Measurements from ENCODE around the gene RFXANK. TPM values are rescaled to one million over a fixed set of nuclear protein-coding genes. Genes with fewer than 3 reads are reported as not detected.

RFXANK gene
- total and polyA plus RNA-seq, 7 donors: 34.2 to 91.7 (median 56.1) TPM

DNA sequence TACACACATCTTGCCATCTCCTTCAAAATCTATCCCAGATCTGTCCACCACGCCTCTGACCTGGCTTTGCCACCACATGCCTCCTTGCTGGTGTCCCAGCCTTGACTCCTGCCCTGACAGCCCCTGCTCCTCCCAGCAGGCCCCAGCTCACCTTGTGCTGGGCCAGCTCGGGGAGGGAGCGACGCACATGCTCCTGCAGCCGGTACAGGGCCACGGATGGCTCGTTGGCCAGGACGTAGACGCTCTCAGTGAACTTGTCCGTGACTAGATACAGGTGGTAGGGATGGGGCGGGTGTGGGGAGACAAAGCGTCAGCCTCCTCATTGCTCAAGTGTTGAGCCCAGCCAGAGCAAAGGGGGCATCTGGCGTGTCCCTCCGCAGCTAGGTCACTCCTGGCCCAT is 5.3 kb upstream of the RFXANK start:
- Histone ChIP-seq H3K27ac (no peak overlapping the region), H3K4me1 (peaks cover 0 to 32% (median 27%) of the 10 kb centered on the region in 4 donors), H3K36me3 (peaks cover 2 to 41% (median 7%) of the 10 kb centered on the region in 4 donors), H3K9me3 (no peaks in the 10 kb centered on the region), H3K27me3 (no peaks in the 10 kb centered on the region), H3K4me3 (no peak overlapping the region)
- TF ChIP-seq, protein P1, sequence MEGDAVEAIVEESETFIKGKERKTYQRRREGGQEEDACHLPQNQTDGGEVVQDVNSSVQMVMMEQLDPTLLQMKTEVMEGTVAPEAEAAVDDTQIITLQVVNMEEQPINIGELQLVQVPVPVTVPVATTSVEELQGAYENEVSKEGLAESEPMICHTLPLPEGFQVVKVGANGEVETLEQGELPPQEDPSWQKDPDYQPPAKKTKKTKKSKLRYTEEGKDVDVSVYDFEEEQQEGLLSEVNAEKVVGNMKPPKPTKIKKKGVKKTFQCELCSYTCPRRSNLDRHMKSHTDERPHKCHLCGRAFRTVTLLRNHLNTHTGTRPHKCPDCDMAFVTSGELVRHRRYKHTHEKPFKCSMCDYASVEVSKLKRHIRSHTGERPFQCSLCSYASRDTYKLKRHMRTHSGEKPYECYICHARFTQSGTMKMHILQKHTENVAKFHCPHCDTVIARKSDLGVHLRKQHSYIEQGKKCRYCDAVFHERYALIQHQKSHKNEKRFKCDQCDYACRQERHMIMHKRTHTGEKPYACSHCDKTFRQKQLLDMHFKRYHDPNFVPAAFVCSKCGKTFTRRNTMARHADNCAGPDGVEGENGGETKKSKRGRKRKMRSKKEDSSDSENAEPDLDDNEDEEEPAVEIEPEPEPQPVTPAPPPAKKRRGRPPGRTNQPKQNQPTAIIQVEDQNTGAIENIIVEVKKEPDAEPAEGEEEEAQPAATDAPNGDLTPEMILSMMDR (IDR thresholded peaks at IDR 0.05): no peak
- TF ChIP-seq POLR2AphosphoS5 (IDR thresholded peaks at IDR 0.05): no peak
- TF ChIP-seq EP300 (IDR thresholded peaks at IDR 0.05): no peak
- TF ChIP-seq POLR2A (IDR thresholded peaks at IDR 0.05): no peak
- intact Hi-C loops (cut with DNase I): loop anchor here (5.0 kb wide), 1 partner anchor 549 kb away; the partner anchor contains the start of gene KLHL26
- 95 to 96% methylated on average over 14 of the region's 14 CpGs for WGBS, 2 donors
- DNase-seq: no peak

DNA sequence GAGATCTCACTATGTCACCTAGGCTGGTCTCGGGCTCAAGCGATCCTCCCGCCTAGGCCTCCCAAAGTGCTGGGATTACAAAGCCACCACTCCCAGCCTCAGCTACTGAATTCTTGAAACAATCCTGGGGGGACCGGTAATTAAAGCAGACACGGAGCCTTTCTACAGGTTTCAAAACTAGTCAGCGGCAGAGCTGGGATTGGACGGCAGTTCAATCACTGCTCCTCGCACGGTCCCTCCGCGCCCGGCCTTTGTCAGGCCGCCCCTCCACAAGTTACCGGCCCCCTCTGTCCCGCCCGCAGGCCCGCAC is 335 bp upstream of the RFXANK start:
- peaks cover 0 to 13% (median 5%) of the 10 kb centered on the region in 4 donors for H3K36me3 ChIP-seq
- 0 to 1% methylated on average over 17 of the region's 17 CpGs for WGBS, 2 donors

DNA sequence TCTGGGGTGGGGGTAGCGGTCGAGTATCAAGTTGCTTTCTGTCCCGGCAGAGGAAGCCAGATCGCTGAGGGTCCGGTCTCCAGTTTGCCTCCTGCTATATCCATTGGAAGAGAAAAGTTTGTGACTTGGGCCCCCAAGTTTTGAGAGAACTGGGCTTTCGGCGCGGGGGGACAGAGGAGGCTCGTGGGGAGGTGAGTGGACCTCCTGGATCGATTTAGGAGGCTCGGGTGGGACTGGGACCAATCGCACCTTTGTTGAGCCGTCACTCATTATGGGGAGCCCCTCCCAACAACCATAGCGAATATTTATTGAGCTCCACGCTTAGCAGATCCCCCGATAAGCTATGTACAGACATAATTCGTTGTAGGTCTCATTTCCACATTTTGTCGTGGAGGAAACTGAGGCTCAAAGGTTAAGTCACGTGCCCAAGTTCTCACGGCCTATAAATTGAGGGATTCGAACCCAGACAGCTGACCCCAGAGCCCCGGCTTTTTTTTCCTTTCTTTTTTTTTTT is 909 bp downstream of the RFXANK start:
- peak overlapping the region; percentile 97 to 100 (median 98) for H3K27ac ChIP-seq
- intact Hi-C loops (cut with DNase I): loop anchor here (1.0 to 10.0 kb wide), 6 partner anchors 10 to 511 kb away; partner anchors contain the start of genes CRTC1, MAU2, NDUFA13 and NR2C2AP
- peak overlapping the region; percentile 63 to 99 (median 84) for H3K4me3 ChIP-seq
- TF ChIP-seq EP300 (IDR thresholded peaks at IDR 0.05) (no peak), POLR2A (IDR thresholded peaks at IDR 0.05) (no peak), POLR2AphosphoS5 (IDR thresholded peaks at IDR 0.05) (no peak)
- TF ChIP-seq, protein P1 (IDR thresholded peaks at IDR 0.05): no peak
- no peaks in the 10 kb centered on the region for H3K9me3 ChIP-seq
- WGBS, 2 donors: 0 to 1% methylated on average over 22 of the region's 22 CpGs
- peaks cover 7 to 20% (median 15%) of the 10 kb centered on the region in 4 donors for H3K36me3 ChIP-seq
- no peak for DNase-seq
- peaks cover 0 to 55% (median 47%) of the 10 kb centered on the region in 4 donors for H3K4me1 ChIP-seq
- no peaks in the 10 kb centered on the region for H3K27me3 ChIP-seq

More for the DNA sequence above, 335 bp upstream of the RFXANK start:
- intact Hi-C loops (cut with DNase I): loop anchor here (1.0 to 10.0 kb wide), 6 partner anchors 12 to 509 kb away; partner anchors contain the start of genes CRTC1, MAU2, NDUFA13 and NR2C2AP
- Histone ChIP-seq H3K9me3 (no peaks in the 10 kb centered on the region), H3K27me3 (no peaks in the 10 kb centered on the region), H3K4me3 (peak overlapping the region; percentile 65 to 99 (median 84)), H3K4me1 (peaks cover 0 to 55% (median 47%) of the 10 kb centered on the region in 4 donors), H3K27ac (peak overlapping the region; percentile 97 to 100 (median 98))
- TF ChIP-seq POLR2A (IDR thresholded peaks at IDR 0.05): no peak
- no peak for TF ChIP-seq POLR2AphosphoS5 (IDR thresholded peaks at IDR 0.05)
- TF ChIP-seq, protein P1 (IDR thresholded peaks at IDR 0.05): no peak
- TF ChIP-seq EP300 (IDR thresholded peaks at IDR 0.05): no peak
- DNase-seq: no peak

DNA sequence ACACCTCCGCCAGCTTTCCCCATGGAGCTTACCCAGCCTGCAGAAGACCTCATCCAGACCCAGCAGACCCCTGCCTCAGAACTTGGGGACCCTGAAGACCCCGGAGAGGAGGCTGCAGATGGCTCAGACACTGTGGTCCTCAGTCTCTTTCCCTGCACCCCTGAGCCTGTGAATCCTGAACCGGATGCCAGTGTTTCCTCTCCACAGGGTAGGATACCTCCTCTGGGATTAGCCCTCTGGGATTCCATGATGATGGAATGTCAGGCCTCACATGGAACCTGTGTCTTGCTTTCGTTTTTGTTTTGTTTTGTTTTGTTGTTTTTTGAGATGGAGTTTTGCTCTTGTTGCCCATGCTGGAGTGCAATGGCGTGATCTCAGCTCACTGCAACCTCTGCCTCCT is 1.9 kb downstream of the RFXANK start:
- H3K27me3 ChIP-seq: no peaks in the 10 kb centered on the region
- no peak for DNase-seq
- TF ChIP-seq EP300 (IDR thresholded peaks at IDR 0.05): no peak
- no peak for TF ChIP-seq POLR2A (IDR thresholded peaks at IDR 0.05)
- TF ChIP-seq, protein P1 (IDR thresholded peaks at IDR 0.05): no peak
- TF ChIP-seq POLR2AphosphoS5 (IDR thresholded peaks at IDR 0.05): no peak
- H3K36me3 ChIP-seq: peaks cover 7 to 30% (median 21%) of the 10 kb centered on the region in 4 donors
- peak overlapping the region in 1 of 4 donors; percentile 81 for H3K4me3 ChIP-seq
- H3K4me1 ChIP-seq: peaks cover 0 to 48% (median 45%) of the 10 kb centered on the region in 4 donors
- peak overlapping the region in 2 of 4 donors; percentile 6 to 99 for H3K27ac ChIP-seq
- H3K9me3 ChIP-seq: no peaks in the 10 kb centered on the region
- 78 to 83% methylated on average over 5 of the region's 5 CpGs for WGBS, 2 donors
- intact Hi-C loops (cut with DNase I): loop anchor here (5.0 to 10.0 kb wide), 4 partner anchors 57 to 512 kb away; partner anchors contain the start of genes CRTC1, NDUFA13, SLC25A42 and TMEM161A

Data from sigmoid colon (tissue), 7 donors.